HS-5 (cell line): ENCODE results near the gene BCL2.

Experiments used
- DNase-seq: peaks from one replicate; pipeline ENCODE4 v3.0.0-alpha.2; 2012; ENCODE audit warnings: low read depth

The BCL2 gene

DNA sequence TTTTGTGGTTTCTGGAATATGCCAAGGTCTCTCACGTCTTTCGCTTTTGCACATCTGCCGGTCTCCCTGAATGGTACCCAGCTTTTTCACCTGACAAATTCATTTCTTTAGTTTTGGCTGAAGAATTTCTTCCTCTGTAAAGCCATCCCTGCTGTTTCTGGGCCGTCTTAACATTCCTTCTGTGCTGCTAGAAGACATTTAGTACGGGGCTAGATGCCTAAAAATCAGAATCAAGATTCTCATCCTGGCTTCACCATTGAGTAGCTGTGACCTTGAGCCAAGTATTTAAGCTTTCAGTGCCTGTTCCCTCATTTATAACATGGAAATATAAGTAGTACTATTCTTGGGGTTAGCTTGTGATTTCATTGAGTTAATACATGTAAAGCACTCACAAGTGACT lies 6.4 kb upstream of the BCL2 start:
- DNase-seq: no peak

DNA sequence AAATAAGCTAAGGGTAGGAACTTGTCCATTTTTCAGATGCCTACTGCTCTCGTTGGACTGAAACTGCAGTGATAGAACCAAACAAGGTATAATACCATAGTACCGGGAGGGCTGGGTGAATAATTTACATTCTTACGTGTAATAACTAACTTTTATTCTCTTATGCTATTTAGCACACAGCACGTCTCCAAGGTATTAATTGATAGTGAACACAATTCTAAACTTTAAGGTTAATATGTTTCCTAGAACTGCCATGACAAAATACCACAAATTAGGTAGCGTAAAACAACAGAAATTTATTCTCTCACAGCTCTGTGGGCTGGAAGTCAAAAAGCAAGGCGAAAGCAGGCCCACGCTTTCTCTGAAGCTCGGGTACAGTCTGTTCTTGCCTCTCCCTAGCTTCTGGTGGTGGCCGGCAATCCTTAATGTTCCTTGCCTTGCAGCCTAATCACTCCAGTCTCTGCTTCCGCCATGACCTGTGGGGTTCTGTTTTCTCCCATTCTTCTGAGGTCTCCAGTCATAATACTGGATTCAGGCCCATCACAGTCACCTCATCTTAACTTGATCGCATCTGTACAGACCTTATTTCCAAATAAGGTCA lies 5.6 kb upstream of the BCL2 start:
- DNase-seq: no peak

DNA sequence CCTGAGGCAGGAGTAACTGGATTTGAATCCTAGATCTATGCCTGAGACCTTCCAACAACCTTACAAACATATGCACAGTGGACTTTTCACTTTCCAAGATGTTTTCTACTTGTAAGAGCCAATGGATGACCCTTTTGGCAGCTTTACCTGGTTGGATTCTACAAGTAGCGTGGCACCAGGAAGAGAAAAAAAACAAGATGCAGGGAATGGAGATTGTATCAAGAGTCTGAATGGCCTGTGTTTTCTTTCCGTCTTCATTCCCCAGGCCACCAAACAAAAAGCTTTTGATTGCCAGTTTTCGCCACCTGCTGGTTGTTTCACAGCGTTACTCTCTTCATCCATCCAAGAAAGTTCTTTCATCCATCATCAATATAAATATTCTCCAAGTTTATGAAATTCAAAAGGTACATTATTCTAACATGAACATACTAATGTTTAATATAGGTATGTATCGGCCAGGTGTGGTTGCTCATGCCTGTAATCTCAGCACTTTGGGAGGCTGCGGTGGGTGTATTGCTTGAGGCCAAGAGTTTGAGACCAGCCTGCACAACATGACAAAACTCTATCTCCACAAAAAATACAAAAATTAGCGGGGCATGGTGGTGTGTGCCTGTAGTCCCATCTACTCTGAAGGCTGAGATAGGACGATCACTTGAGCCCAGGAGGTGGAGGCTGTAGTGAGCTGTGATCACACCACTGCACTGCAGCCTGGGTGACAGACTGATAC lies 3.5 kb upstream of the BCL2 start:
- no peak for DNase-seq

DNA sequence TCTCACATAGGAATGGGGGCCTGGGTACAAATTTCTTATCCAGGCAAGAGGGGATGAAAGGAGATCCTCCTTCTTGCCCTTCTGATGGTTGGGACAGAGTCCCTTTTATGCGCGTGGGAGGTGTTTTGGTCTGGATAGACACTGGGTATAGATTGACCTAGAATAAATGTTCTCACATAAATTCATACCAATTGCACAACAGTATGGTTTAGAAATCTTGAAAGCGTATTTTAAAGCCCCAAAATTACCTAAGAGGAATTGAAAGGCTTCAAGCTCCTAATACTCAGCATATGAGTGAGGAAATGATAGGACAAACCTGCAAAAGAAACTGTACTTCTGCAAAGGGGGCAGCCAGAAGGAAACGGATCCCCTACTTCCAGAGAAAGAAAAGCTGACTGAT lies 2.6 kb upstream of the BCL2 start:
- DNase-seq: no peak

GRCh38 chr18:63321291-63321690 lies 1.7 kb upstream of the BCL2 start:
- DNase-seq: no peak

DNA sequence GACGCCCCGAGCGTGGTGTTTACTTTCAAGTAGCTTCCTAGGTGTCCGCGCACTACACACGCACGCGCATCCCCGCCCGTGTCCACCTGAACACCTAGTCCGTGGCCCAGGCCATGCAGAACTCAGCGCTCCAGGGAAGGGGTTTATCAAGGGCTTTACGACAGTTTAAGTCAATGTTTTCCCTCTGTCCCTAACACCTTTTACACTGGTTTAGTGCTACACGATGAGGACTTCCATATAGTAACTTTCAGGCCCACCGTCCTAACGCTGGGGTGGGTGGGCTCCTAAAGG lies 1.4 kb upstream of the BCL2 start:
- DNase-seq: no peak

DNA sequence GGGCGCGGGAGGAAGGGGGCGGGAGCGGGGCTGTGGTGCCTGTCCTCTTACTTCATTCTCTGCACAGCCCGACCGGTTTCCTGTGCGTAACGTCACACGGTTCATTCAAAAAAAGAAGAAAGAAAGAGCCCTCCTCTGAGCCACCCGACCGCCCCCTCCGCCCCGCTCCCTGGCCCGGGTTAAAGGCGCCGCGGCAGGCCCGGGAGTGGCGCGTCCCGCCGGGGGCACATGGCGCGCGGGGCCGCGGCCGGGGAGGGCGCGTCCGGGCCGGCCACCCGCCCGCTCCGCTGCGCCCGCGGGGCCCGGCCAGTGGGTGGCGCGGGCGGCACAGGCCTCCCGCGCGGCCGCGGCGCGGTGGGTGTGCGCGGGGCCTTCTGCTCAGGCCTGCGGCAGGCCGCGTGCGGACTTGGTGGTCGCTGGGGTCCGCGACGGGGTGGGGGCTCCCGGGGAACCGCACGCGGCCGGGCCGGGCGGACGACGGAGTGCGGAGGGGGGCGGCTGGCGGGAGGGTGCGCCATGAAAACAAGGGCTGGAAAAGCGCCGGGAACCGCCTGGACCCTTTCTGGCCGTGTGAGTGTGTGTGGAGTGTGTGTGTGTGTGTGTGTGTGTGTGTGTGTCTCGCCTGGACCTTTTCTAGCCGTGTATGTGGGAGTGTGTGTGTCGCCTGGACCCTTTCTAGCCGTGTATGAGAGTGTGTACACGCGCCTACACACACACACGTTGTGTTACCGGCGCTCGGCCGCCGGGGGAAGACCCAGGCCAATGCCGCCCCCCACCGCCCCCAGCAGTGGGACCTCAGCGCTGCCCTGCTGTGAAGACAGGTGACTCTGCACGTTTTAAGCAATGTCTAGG lies 780 bp upstream of the BCL2 start:
- DNase-seq: no peak

- no peak for DNase-seq
Observed at GRCh38 chr18:63318889-63319382, 633 bp downstream of the BCL2 start.

DNA sequence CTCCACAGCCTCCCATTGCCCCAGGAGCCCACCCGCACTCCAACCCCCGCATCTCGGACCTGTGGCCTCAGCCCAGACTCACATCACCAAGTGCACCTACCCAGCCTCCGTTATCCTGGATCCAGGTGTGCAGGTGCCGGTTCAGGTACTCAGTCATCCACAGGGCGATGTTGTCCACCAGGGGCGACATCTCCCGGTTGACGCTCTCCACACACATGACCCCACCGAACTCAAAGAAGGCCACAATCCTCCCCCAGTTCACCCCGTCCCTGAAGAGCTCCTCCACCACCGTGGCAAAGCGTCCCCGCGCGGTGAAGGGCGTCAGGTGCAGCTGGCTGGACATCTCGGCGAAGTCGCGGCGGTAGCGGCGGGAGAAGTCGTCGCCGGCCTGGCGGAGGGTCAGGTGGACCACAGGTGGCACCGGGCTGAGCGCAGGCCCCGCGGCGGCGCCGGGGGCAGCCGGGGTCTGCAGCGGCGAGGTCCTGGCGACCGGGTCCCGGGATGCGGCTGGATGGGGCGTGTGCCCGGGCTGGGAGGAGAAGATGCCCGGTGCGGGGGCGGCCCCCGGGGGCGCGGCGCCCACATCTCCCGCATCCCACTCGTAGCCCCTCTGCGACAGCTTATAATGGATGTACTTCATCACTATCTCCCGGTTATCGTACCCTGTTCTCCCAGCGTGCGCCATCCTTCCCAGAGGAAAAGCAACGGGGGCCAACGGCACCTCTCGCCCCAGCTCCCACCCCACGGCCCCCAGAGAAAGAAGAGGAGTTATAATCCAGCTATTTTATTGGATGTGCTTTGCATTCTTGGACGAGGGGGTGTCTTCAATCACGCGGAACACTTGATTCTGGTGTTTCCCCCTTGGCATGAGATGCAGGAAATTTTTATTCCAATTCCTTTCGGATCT lies 1.3 kb downstream of the BCL2 start:
- DNase-seq: no peak

- no peak for DNase-seq
Observed at GRCh38 chr18:63317556-63317946, 2.0 kb downstream of the BCL2 start.

DNA sequence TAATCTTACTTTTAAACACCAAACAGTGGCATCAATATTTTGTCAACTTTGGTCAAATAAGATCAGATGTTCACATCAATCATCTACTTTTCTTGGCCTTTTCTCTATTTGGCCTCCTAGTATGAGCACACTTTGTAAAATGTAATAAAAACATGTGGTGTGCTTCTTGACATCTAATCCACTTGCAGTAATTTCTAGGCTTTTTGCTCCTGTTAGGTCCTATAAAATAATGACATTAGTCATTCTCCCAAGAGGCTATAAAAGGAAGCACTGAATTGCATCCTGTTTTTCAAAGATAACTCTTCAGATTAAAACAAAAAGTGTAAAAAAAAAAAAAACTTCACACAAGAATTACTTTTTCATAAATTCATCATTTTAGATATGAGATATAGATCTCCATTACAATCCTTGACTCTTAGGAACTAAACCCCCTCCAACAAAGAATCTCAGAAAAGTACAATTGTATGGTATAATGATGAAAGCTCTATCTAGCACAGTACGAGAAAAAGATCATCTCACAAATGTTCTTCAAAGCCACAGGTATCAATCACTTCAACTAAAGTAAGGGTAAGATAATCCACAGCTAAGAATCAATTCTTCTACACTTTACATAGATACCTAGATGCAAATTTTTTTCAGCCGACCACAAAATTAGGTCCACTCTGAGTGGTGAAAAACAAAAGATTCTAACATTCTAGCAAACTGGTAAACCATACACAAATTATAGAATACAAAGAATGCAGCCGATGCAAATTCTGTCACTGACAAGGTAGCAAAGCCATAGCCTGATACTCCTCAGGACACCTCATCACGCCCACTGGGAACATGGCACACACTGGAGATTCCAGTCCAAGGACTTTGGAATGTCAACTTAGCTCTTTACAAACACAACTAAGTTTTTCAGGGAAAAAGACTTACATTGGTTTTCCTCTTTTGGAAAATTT lies 2.7 kb downstream of the BCL2 start:
- DNase-seq: no peak

DNA sequence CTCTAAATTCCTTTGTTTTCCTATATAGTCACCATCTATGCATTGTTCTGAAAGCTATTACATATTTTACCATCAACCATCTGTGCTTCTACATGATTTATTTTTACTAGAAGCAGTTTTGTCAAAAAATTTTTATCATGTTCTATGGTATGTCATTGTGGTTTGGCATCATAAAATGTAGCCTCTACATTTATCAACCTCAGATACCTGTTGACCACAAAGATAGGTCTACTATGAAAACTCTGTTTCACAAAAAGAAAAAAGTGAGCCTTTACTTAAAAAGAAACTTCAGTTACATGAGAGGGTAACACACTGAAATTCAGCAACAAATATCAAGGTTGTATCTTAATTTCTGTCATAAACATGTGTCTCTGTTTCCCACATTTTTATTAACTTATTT lies 3.7 kb downstream of the BCL2 start:
- no peak for DNase-seq

GRCh38 chr18:63315131-63315662 lies 4.4 kb downstream of the BCL2 start:
- DNase-seq: no peak

DNA sequence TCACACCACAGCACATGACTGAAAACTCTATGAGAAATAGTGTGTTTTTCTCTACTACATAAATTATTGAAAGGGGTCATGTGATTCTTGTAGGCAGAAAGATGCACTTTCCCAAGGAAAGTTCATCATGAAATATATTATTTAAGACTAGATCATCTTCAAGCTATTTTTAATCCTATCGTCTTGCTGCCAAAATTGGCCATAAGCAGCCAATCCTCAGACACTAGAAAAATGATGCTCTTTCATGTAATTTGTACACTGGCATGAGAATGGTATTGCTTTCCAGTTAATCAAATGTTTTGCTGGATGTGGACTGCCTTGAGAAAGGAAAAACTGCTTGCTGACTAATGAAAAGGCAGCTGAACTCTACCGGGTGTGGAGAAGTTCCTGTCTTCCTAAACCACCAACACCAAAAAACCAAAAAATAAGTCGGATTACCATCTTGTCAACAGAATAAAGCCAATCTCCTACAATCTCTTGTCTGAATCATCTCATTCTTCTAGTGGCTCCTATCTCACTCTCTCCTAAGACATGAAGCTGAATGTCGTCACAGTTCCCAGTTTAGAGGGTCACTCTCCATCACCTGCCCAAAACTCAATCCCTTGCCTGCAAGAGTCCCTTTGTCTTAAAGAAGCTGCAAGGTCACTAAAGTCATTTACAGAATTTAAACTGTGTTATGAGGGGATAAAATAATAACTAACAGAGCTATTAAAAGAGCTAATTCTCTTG lies 5.3 kb downstream of the BCL2 start:
- DNase-seq: no peak

DNA sequence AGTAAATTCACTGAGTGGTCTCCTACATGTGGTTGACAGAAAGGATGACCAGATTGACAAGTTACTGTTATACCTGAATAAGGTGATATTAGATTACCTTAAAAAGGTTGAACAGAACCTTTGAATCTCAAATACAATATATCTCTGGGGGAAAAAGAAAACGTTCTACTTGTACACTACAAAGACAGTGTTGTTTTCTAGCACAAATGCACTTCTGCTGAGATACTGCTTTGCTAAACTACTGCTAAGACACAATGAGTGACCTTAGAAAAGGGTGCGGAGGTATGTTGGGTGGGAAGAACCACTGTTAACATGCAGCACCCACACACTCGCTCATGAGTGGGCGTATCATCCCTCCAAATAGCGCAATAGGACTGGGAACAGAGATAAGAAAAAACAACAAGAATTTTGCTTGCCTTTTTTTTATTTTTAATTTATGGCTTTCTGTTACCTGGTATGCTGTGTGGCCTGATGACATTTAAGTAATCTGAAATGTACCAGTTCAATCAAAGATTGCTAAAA lies 6.1 kb downstream of the BCL2 start:
- DNase-seq: no peak

- DNase-seq: no peak
Observed at GRCh38 chr18:63312737-63313395, 6.7 kb downstream of the BCL2 start.

DNA sequence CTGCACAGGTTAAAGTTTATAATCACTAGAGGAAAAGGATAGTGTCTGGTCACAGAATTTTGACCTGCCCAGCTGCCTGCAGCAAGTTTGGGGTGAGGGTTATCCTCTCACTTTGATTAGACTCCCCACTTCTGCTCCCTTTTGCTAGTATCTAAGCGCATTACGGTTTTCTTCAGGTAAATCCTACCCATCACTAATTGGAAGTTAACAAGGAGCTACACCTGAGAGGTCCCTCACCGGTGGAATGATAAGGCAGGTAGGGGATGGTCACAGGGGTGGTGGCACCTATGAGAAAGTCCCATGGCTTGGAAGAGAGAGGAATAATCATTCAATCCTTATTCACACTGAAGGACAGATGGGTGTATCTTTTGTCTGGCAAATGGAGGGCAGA lies 7.6 kb downstream of the BCL2 start:
- DNase-seq: no peak

DNA sequence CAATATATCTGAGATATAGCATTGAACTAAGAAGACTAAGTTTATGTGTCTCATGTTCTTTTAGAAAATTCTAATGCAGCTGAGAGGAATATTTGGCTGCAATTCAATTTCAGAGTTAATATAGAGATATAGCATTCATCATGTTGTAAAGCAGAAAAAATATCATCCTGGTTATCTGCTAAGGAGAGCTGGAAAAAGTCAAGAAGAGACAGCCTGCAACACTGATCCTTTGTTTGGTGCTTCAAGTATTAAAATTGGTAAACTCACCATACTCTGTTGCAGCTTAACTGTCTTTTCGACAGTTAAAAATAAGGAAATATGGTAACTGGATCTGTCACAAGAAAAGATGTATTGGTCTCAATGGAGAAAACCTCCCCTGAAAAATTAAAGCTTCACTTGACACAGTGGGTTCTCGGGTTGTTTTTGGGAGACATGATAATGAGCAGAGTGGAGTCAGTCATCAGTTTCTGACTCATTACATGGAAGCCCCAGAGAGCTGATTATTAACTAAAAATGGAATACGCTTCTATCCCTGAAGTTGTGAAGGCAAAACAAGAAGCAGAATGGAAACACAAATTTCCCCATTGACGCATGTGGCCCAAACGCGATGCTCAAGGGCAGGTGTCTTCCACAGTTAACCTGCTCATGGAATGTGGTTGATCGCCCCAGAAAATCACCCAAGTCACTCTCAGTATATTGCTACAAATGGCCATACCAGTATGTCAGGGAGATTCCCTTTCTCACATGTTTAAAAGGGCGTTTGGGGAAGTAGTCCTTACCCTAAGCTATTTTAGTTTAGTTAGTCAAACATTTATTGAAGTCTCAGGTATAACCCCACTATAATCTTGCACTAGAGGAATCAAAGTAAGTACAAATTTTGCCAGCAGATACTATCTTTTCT lies 8.2 kb downstream of the BCL2 start:
- no peak for DNase-seq
